GM04503 (cell line): ENCODE data around the gene ZNF878.

Experiments used
- DNase-seq: peaks from one replicate; pipeline ENCODE4 v3.0.0-alpha.2; 2012; ENCODE audit warnings: low read depth

ZNF878 gene

GRCh38 chr19:12034620-12035019 lies 18.1 kb downstream of the ZNF878 start:
- no peak for DNase-seq

GRCh38 chr19:12034198-12034597 lies 18.6 kb downstream of the ZNF878 start:
- no peak for DNase-seq

- no peak for DNase-seq
These were observed 37.0 kb downstream of the ZNF878 start for GRCh38 chr19:12015753-12016116.

- DNase-seq, result no peak
These were observed 37.6 kb downstream of the ZNF878 start for GRCh38 chr19:12015015-12015752.

- no peak for DNase-seq
These were observed 52.4 kb downstream of the ZNF878 start for GRCh38 chr19:12000152-12000981.

GRCh38 chr19:11995174-11995573 lies 57.6 kb downstream of the ZNF878 start:
- DNase-seq, result no peak
